Smooth muscle cell of the brain vasculature (primary cell): Measurements from ENCODE around the gene FRMPD1.
"Not testable (repeated sequence)": the region's sequence is repeated elsewhere in the genome, so short reads cannot be mapped to it uniquely, and the experiment has no call there.

Experiments used
- DNase-seq: peaks from one replicate; pipeline ENCODE4 v3.0.0-alpha.2; 2012; ENCODE audit warnings: low read depth, low spot score

FRMPD1 gene

GRCh38 chr9:37739222-37739621 lies 88.5 kb downstream of the FRMPD1 start:
- DNase-seq: no peak

GRCh38 chr9:37740128-37740527 lies 89.4 kb downstream of the FRMPD1 start:
- no peak for DNase-seq

- DNase-seq: no peak
Measured at GRCh38 chr9:37740631-37741328, 90.0 kb downstream of the FRMPD1 start.

DNA sequence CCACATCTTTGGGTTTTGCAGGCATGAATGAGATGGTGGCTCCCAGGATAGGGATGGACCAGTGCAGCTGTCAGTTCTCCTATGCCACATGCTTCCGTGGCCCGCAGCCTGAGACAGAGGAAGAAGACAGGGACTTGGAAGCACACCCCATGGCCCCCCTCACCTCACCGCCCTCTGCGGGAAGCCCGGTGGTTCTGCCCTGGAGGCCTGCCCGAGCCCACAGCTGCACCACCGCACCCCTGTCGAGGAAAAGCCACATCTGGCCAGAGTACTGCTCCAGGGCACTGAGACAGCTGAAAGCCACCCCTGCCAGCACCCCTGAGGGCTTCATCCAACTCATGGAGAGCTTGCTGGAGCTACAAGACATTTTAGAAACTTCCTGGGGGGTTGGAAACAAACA lies 95.2 kb downstream of the FRMPD1 start:
- no peak for DNase-seq

GRCh38 chr9:37746448-37747270 lies 95.9 kb downstream of the FRMPD1 start:
- no peak for DNase-seq

- peak; percentile 33 for DNase-seq
Measured at GRCh38 chr9:37747271-37747753, 96.6 kb downstream of the FRMPD1 start.

DNA sequence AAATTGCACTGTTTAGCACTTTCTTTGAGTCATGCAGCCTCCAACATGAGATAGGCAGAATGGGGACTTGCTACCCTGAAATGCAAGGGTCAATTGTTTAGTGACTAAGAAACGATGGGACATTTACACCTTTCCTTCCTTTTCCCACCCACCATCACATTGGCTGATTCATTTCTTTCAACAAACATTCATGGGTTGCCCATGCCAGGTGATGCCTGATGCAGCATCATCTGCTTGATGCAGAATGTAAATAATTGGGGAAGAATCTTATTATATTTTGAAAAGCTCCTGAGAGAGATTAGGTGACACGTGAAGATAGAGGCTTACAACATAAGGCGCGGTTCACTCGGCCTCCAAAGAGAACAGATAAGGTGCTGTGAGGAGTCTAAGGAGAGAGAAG lies 98.4 kb downstream of the FRMPD1 start:
- no peak for DNase-seq

GRCh38 chr9:37751186-37751585 lies 100.4 kb downstream of the FRMPD1 start:
- no peak for DNase-seq

DNA sequence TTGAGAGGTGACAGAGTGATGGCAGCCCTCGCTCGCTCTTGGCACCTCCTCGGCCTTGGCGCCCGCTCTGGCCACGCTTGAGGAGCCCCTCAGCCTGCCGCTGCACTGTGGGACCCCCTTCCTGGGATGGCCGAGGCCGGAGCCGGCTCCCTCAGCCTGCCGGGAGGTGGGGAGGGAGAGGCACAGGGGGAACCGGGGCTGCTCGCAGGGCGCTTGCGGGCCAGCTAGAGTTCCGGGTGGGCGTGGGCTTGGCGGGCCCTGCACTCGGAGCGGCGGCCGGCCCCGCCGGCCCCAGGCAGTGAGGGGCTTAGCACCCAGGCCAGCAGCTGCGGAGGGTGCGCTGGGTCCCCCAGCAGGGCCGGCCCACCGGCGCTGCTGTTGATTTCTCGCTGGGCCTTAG lies 101.0 kb downstream of the FRMPD1 start:
- DNase-seq: not testable (repeated sequence)

DNA sequence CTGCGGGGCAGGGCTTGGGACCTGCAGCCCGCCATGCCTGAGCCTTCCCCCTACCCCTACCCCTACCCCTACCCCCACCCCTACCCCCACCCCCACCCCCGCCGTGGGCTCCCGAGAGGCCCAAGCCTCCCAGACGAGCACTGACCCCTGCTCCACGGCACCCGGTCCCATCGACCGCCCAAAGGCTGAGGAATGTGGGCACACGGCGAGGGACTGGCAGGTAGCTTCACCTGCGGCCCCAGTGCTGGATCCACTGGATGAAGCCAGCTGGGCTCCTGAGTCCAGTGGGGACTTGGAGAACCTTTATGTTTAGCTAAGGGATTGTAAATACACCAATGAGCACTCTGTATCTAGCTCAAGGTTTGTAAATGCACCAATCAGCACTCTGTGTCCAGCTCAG lies 101.4 kb downstream of the FRMPD1 start:
- DNase-seq: not testable (repeated sequence)

DNA sequence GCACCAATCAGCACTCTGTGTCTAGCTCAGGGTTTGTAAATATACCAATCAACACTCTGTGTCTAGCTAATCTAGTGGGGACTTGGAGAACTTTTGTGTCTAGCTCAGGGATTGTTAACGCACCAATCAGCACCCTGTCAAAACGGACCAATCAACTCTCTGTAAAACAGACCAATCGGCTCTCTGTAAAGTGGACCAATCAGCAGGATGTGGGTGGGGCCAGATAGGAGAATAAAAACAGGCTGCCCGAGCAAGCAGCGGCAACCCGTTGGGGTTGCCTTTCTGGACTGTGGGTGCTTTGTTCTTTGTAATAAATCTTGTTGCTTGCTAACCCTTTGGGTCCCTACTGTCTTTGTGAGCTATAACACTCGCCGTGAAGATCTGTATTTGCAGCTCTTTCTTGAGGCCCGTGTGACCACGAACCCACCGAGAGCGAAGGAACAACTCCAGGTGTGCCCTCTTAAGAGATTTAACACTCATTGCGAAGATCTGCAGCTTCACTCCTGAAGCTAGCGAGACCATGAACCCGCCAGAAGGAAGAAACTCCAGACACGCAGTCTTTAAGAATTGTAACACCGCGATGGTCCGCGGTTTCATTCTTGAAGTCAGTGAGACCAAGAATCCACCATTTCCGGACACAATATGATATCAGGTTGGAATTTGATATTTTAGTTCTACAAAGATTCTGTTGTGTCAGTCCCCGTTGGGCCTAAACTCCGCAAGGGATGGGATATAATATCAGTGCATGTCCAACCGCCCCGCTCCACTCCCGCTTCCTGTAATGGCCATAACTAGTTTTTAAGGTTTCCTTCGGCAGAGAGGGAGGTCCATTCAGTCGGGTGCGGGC lies 102.1 kb downstream of the FRMPD1 start:
- no peak for DNase-seq

DNA sequence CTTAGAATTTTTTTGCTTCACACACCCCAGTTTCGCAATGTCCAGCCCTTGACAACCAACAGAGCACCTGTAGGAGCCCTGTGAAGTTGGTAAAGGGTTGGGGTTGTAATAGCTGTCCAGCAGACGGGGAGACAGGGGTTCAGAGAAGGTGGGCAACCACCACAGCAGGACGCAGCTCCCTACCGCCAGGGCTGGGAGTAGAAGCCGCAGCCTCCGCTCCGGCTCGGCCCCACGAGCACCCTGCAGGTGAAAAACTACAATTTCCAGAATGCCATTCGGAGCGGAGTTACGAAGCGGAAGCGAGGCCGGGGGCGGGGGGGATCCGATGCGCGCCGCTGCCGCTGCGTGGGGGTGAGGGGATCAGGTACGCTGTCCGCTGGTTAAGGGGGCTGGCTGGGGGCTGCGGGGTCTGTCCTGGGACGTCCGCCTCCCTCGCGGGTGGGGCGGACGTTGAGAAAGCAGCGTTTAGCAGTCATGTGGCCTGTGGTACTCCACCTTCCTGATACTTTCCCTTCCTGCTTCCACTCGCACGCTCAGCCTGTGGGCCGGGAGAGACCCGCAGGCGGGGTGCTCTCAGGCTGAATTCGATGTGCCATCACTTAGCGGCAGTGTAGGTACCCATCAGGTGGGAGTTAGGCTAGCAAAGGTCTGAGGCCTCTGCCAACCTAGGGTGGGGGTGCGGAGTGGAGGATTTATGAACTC lies 102.9 kb downstream of the FRMPD1 start, which contains the start of gene TRMT10B:
Gene TRMT10B, plus strand, starts transcription at position 317 of the 702 bp plus-strand sequence. CDS start 8,127 bp downstream, outside the sequence.
- DNase-seq: no peak

- DNase-seq: no peak
Measured at GRCh38 chr9:37758747-37759146, 108.0 kb downstream of the FRMPD1 start.

DNA sequence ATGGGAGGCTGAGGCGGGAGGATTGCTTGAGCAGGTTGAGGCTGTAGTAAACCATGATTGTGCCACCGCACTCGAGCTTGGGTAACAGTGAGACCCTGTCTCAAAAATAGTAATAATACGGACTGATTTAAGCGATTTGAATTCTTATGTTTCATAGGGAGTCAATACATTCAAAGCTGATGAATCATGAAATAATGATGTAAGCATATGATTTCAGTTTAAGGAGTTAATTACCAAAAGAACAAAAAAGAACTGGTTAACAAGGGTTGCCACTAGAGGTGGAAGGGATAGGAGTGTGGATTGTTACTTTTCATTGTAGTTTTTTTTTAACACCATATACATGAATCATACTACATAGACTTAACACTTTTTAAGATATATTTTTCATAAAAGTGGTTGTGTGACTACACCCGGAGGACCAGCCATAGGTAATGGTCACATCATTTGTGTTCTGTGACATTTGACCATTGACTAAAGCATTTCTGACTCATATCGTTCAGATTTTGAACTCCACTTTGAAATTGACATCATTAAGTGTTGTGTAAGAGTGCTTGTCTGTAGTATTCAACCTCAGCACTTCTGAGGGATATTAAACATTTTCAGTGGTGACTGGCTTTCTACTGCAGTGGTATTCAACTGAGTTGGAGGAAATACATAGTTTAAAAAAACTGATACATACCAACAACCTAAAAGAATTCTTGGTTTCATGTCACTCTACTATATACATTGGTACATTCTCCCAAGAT lies 109.8 kb downstream of the FRMPD1 start:
- DNase-seq: no peak

DNA sequence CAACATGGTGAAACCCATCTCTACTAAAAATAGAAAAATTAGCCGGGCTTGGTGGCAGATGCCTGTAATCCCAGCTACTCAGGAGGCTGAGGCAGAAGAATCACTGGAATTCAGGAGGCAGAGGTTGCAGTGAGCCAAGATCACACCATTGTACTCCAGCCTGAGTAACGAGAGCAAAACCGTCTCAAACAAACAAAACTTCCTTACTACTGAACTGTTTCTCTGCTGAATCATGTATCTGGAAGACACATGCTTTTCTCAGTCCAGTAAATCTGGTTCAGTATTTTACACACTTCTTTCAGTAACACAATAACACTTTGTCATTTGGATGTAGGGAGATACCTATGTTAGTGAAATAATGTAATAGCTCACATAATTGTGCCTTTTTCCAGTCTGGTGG lies 110.8 kb downstream of the FRMPD1 start:
- DNase-seq: no peak

- not testable (repeated sequence) for DNase-seq
Measured at GRCh38 chr9:37765263-37765662, 114.5 kb downstream of the FRMPD1 start.

- DNase-seq: no peak
Measured at GRCh38 chr9:37769306-37769705, 118.6 kb downstream of the FRMPD1 start.

DNA sequence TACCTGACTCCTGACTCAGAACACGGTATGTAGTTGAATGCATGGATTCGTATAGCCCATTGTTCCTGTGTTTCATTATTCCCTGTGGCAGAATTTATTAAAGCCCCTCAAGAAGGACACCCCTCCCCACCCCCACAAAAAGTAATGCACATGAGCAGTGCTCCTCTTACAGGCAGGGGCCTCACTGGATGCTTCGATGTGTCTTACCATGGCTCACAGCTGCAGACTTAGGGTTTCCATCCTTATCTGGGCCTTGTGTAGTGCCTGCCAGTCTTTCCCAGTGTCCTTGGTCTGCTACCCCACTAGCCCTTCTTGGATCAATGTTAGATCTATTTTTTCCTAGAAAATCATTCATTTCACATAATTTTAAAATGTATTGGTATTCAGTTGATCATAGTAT lies 119.2 kb downstream of the FRMPD1 start:
- DNase-seq: no peak

GRCh38 chr9:37775216-37775919 lies 124.6 kb downstream of the FRMPD1 start:
- DNase-seq: no peak

GRCh38 chr9:37776328-37776727 lies 125.6 kb downstream of the FRMPD1 start:
- DNase-seq: no peak
